Non-pigmented ciliary epithelial cell (primary cell): ENCODE results near the gene DPEP2NB.
A peak's percentile ranks its signal among the peaks of the same experiment; 100 is the strongest.

Source experiments
- DNase-seq: peaks from one replicate; pipeline ENCODE4 v3.0.0-alpha.2; 2010; ENCODE audit warnings: low read depth

The DPEP2NB gene, protein sequence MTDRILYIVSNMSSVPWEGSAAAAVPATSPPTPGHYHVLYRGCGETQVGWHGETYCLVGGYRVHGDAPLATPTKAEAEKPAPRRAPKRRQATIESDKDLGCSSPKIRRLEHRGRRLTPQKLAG

GRCh38 chr16:68015681-68016080, at the start of gene DPEP2NB:
Gene DPEP2NB, minus strand, starts transcription at chr16:68015911. Its CDS starts 141 bp downstream, at chr16:68015770.
- no peak for DNase-seq

GRCh38 chr16:68064791-68065365, 49.2 kb upstream of the DPEP2NB start:
- DNase-seq, result peak; percentile 74

DNA sequence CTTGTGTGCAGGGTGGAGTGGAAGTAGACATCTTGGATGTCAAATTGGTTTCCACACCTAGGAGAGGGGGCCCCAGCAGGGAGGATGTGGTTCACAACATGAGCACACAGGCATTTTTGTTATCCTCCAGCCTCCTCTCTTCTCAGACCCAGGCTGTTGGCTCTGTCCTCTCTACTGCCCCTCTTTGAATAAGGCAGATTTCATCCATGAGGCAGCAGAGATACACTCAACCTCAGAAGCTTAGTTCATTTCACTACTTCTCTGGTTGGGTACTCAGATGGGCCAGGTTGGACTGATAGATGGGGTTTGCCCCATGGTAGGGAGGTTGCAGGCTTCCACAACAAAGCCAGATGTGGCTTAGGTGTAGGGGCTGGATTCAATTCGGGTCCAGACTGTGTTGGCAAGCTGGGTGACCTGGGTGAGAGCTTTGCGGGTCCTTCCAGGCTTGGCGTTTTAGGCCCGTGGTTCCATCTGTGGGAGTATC, 47.2 kb upstream of the DPEP2NB start:
- DNase-seq, result no peak

DNA sequence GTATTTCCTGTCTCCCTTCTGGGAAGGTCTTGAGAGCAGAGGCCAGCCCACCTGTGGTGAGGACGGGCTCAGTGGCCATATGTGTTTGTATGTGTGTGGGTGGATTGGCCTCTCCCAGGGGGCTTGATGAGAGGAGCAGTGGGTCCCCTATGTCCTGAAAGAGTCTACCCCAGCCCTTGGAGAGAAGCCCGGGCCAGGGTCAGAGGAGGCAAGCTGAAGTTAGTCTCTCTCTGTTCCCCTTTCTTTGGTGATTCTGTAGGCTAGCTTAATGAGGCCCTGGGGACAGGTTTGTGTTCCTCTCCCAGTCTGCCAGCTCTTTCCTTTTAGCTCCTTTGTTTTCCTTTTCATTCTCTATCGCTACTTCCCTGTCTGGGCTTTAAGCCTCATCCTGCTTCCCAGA, 45.7 kb upstream of the DPEP2NB start:
- DNase-seq, result no peak

DNA sequence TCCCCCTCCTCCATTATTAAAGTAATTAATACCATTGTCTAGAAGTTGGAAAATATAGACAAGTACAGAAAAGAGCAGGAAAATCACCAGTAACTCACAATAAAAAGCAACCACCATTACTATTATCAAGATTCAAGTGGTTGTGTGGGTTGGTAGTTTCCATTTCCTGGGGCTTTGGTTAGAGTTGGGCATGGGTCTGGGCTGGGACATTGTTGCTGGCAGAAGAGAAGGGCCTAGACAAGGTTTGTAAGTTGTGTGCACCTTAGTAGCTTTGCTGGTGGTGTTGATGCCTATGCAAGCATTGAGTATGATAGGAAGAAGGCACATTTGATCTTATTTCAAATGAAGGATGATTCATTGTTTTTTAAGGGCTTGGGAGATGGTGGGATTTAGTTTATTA, 44.1 kb upstream of the DPEP2NB start:
- no peak for DNase-seq

DNA sequence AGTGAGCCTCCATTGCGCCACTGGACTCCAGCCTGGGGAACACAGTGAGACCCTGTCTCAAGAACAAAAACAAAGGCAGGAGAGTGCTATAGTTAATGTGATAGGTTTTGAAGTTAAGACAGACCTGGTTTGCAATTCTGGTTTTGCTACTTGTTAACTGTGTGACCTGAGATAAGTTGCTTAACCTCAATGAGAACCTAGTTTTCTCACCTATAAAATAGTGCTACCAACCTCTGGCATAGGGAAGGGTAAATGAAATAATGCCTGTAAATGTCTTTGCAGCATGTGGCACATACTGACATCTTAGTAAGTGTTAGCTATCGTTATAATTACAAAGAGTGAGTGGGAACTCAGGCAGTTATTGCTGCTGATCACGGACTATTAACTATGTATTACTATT, 39.7 kb upstream of the DPEP2NB start:
- no peak for DNase-seq

DNA sequence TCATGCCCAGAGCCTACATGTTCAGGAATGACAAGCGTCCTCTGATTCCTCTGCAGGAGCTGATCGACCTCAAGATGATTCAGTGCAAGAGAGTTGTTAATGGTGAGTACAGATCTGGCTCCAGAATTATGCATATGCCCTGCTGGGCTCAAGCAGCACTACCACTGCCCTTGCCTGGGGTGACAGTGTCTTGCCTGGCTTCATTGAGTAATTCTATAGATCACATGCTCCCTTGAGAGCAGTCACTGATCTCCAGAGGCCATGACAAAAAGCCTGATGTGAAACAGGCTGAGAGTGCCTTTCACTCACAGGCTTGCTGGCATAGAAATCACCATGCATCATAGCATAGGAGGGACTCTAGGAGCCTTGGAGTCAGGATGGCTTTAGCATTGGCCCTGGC, 33.7 kb upstream of the DPEP2NB start:
- DNase-seq, result no peak

DNA sequence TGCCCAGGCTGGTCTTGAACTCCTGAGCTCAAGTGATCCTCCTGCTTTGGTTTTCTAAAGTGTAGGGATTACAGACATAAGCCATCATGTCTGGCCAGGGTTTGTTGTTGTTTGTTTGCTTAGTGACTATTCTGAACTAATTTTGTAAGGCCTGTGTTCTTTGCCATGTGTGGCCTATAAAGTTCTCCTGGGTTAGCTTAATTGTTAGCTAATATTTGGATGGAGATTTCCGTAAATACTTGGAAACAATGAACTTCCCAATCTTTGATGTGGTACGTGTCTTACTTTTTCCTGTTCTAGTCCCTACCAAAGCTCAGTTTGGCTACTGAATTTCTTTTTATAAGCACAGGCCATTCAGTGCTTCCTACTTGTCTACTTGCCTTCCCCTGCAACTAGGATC, 32.3 kb upstream of the DPEP2NB start:
- no peak for DNase-seq

GRCh38 chr16:68046106-68046505, 30.4 kb upstream of the DPEP2NB start:
- DNase-seq, result no peak

DNA sequence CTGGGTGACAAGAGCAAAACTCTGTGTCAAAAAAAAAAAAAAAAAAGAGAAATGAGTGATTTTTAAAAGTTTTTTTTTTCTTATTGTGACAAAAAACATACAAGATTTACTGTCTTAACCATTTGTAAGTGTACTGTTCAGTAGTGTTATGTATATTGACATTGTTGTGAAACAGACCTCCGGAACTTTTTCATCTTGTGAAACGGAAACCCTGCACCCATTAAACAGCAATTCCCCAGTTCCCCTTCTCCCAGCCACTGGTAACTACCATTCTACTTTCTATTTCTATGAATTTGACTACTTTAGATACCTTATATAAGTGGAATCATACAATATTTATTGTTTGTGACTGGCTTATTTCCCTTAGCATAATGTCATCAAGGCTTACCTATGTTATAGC, 26.1 kb upstream of the DPEP2NB start:
- DNase-seq, result no peak

DNA sequence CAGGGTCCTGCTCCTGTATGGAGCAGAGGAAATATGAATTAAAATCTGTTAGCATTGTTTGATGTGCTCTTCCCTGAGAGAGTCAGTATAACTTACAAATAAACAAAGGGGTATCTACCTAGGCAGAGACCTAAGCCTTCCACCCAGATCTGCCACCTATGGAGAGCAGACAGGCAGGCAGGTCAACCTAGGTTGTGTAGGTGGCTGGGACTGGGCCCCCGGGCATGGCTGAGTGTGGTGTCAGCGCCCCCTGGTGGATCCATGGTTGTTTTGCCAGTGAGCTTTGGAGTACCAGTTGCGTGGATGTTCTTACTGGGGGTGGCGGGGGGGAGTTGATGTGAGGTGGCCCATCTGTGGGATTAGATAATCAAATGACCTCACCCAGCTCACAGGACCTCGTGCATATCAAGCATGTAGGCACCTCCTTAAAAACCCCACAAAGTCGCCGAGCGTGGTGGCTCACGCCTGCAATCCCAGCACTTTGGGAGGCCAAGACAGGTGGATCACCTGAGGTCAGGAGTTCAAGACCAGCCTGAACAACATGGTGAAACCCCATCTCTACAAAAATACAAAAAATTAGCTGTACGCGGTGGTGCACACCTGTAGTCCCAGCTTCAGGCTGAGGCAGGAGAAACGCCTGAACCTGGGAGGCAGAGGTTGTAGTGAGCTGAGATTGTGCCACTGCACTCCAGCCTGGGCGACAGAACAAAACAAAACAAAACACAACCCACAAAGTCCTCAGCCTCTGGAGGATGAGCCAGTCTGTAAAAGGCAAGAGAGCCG, 25.0 kb upstream of the DPEP2NB start:
- DNase-seq, result no peak

DNA sequence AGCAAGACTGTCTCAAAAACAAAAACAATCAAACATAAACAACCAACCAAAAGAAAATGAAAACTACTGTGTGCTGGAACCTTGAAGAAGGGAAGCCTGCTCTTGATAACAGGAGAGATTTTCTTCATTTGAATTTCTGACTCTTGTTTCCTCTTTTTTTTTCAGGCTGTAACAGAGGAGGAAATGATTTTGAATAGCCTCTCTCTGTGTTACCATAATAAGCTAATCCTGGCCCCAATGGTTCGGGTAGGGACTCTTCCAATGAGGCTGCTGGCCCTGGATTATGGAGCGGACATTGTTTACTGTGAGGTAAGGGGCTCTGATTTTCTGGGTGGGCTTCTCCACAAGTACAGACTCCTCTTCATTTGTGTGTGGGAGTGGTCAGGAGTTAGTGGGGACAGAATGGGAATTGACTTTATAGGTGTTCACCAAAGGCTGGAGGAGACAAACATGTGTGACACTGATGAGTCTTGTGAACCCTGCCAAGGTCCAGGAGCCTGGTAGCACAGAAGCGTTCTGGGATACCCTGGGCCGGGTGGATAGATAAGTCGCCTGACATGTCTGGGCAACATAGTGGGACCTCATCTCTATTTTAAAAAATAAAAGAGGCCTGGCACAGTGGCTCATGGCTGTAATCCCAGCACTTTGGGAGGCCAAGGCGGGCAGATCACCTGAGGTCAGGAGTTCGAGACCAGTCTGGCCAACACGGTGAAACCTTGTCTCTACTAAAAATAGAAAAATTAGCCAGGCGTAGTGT, 22.3 kb upstream of the DPEP2NB start:
- no peak for DNase-seq

- DNase-seq, result no peak
Observed at GRCh38 chr16:68035227-68035626, 19.5 kb upstream of the DPEP2NB start.

DNA sequence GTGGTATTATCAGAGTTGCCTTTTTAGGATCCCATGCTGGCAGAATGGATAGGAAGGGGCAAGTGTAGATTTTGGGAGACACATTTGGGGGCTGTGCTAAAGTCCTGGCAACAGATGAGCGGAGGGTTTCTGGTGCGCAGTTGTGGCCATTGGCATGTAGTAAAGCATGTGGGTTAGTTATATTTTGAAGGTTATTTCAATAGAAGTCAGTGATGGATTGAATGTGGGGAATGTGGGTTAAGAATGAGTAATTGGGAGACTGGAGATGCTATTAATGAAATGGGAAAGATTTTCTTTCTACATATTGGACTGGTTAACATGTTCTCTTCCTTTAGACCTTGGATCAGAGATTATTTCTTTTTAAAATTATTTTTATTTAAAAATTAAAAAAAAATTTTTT, 17.4 kb upstream of the DPEP2NB start:
- no peak for DNase-seq

DNA sequence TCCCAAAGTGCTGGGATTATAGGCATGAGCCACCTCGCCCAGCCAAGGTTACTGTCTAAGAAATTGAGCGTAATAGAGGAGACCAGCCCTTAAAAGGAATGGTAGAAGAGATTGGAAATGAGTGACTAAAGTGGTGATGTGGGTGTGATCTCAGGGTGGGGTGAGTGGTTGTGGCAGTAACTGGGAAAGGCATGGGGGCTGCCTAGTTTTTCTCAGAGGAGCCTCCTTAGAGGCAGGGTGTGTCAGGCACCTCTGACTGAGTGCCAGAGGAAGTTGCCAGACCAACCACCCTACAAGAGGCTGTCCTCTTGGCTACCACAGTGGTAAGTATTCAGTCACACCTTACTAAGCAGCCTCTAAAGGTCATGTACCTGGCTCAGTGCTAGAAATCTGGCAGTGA, 16.2 kb upstream of the DPEP2NB start:
- DNase-seq, result no peak

DNA sequence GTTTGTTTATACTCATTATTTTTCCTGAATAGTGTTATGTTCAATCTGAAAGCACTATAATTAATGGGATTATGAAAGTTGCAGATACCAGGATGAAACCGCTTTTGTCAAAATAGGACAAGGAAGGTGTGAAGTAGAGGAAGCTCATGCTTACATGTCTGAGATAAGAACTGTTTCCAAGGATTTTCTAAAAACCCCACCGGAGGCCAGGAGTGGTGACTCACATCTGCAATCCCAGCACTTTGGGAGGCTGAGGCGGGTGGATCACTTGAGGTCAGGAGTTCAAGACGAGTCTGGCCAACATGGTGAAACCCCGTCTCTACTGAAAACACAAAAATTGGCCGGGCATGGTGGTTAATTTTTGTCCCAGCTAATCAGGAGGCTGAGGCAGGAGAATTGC, 14.4 kb upstream of the DPEP2NB start:
- peak; percentile 35 for DNase-seq

DNA sequence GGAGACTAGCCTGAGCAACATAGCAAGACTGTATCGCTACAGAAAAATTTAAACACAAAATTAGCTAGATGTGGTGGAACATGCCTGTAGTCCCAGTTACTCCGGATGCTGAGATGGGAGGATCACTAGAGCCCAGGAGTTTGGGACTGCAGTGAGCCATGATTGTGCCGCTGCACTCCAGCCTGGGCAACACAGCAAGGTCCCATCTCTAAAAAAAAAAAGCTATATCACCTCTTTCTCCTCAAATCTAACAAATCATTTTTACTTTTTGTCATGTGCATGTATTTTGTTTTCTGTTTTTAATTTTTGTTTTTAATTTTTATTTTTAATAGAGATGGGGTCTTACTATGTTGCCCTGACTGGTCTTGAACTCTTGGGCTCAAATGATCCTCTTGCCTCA, 13.3 kb upstream of the DPEP2NB start:
- DNase-seq, result no peak

DNA sequence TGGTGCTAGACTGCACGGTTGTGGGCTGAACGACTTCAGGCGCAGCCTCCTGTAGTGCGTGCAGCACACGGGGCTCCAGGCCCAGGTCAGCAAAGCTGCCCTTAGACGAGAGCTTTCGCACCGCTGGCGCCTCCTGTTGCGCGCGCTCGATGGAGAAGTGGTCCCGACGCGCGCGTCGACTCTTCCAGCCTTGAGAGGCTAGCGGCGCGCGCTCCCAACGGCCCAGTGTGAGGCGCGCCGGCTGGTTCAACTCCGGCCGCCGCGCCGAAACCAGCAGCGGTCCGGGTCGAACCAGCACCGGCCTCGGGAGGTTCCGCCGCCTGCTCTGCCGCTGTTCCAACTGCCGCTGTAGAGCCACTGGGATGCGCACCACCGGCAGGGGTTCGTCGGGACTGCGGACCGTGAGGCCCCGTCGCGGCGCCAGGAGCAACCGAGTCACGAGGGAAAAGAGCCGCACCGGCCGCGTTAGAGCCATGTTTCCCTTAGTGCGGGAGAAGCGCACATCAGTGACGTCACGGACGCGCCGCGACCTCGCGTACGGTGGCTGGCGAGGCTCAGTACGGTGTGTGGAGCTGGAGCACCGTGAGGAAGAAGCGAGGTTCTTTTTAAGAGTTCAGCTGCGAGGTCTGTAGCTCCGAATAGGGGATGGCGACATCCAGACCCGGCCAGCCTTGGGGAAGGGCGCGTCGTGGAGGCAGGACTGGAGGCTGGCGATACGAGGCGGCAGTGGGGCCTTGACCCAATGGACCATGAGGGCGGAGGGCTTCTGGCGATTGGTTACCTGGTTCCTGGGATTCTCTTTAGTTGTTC, 7.2 kb upstream of the DPEP2NB start, which contains the start of the genes DDX28 and DUS2:
TSS of gene DDX28 (minus strand) at position 505 of the 810 bp plus-strand sequence. CDS start at position 475, 30 bp downstream.
TSS of gene DUS2 (plus strand) at position 557 of the 810 bp plus-strand sequence. CDS start 14,740 bp downstream, outside the sequence.
- DNase-seq, result peak; percentile 46

DNA sequence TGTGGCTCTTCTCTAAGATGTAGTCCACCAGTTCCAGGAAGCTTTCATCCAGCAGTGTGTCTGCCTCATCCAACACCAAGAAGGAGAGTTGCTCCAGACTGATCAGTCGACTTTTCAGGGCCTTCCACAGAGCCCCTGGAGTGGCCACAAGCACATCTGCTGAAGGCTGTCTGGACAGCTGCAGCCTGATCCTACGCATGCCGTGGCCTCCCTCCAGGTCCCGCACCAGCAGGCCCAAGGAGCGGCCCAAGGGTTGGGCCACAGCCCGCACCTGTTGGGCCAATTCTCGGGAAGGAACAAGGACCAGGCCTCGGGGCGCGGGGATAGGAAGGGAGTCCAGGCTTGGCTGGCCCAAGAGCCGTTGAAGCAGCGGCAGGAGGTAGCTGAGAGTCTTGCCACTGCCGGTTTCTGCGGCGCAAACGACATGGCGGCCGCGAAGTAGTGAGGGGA, 6.6 kb upstream of the DPEP2NB start:
- DNase-seq, result no peak

DNA sequence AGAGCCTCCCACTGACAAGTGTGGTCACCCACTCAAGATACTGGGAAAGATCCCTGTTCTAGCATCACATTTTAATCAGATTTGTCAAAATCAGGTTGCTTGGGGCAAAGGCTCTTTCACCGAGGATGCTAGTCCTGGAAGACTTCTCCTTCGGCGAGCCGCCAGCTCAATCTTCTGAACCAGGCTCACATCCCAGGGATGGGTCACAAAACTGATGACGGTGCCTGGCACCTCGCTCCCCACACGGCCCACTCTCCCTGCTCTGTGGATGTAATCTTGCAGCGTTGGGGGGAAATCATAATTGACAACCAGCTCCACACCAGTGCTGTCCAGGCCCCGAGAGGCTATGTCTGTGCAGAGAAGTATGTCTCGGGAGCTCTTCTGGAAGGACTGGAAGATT, 5.8 kb upstream of the DPEP2NB start:
- no peak for DNase-seq

GRCh38 chr16:68019167-68019680, 3.5 kb upstream of the DPEP2NB start:
- no peak for DNase-seq
